ENCODE measurements around the gene FOCAD.

FOCAD gene

DNA sequence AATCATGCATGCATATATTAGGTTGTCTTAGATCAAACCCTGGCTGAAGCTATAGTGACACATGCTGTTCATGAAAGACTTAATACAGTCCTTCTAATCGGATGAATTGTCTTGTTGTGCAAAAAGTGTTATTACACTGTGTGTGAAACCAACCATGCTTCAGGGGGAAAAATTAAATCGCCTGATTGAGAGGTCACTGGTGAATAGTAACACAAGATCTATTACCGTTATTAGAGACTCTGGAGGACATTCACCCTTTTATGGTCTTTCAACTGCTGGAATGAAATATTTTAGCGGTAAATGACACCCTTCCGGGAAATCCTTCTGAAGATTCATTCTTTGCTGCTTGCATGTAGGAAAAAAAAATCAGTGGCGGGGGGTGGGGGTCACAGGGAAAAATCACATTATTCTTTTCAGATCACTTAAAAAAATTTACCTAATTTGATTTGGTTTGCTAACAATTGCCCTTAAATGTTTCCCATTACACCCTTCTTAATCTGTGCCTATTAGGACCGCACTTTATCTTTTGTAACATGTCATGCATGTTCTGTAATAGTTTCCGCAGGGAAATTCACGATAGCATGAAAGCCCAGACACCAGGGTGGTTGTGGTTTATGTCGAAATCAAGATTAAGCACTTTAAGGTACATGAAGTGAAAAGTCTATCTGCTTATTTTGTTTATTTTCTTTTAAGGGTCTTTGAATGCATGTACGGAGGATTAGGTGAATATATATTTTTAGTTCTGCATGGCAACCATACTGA, 120.6 kb downstream of the FOCAD start:
- DNase-seq = no peak

DNA sequence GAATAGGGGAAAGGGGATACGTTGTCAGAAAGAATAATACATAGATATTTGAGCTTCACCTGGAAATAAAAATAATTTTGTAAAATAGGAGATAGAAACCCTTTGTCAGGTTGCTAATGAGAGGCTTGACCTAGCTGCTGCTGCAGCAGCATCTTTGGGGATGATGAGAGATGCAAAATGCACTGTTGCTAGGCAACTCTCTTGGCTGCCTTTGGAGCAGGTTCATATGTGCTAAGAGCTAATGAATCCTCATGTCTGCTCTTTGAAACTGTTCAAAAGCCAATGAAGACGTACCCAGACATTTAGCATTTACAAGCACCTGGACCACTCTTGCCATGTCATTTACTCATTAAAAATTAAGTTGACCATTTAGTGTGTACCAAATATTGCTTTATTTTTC, 121.7 kb downstream of the FOCAD start:
- DNase-seq = no peak

DNA sequence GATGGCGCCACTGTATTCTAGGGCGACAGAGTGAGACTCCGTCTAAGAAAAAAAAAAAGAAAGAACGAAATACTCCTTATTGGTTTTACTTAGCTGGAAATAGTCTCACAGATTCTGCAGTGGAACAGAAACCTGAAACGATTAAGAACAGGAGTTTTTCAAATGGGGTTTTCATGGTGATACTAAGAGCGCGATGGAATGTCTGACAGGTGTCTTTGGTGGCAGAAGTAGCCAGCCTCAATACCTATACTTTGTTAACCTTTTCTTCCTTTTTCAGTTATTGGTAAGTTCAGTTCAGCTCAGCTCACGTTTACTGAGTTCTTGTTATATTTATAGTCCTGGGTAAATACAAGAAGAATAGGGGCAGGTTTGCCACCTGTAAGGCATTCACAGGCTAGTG, 123.9 kb downstream of the FOCAD start:
- no peak for DNase-seq

DNA sequence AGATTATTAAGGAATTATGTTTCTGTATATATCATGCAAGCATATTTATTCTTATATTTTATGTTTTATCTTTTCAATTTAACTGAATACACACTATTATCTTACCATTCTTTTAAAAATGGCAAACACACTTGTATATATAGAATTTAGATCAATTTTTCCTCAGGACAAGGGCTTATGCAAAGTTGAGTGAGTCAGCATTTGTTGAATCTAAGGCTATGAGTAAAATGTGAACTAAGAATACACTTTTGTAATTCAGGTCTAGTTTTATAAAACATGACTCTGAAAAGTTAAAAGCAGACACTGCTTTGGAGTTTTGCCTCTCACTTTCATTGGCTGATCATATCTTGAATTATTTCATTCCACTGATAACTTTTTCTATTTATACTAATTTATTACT, 127.8 kb downstream of the FOCAD start:
- no peak for DNase-seq

DNA sequence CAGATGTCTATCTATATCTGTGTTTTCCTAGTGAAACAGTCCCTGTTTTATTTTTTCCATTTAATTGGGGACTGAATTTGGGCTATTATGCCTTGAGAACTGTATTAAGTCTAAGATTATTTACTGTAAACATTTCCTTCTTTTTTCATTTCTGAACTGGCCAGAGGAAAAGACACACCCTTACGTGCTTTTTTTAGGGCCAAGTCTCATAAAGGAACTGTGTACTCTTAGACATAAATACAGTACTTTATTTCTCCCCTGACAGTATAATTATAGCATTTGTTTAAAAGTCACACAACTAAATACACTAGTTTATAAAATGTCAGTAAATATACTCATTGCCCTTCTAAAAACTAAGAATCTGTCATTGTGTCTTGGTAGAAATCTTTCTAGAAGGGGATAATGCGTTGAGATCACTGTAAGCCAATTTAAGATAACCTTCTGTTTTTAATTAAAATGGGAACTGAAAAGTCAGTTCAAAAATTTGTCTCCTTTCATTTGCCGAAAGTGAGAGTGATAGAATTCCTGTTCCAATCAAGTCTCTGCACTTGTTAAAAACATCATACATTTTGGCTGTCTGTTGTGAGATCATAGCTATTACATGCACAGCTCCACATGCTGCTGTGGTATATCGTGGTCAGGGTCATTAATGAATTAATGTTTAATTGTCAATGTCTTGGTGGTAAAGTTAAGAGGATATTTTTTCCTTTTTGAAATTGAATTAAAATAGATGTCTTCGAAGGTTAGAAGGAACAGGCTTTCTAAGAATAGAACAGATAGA, 132.1 kb downstream of the FOCAD start:
- no peak for DNase-seq

DNA sequence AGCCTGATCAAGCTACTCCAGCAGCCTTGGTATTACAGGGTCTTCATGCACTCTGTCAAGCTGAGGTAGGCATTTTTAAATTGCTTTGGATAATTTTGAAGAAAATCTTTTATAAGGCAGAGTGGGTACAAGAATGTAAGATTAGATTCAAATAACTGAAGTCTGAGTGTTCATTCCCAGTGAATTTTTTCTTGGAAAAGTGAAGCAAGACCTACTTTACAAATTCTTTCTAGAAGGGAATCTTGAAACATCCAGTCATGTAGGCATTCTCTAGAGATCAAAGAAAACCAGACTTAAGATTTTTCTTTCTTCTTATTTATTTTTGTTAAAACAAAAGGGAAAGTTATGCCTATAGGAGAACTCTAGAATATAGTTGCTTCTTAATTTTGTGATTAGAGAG, 139.0 kb downstream of the FOCAD start:
- no peak for DNase-seq

DNA sequence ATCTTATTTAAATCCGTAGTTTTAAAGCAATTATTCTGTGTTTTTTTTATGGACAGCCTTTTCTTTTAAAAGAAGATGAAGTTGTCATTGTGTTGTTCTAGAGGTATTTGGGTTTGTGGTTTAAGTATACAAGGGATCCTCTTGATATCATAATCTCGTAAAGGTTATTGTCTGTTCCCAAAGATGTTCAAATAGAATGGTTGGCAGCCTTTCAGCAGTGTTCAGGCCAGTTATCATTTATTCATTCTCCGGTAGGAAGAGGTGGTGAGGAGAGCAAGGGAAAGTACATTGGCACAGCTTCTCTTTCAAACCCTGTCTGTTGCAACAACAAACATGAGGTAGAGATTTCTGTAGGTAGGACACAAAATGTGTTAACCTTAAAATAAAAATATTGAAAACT, 147.0 kb downstream of the FOCAD start:
- no peak for DNase-seq

DNA sequence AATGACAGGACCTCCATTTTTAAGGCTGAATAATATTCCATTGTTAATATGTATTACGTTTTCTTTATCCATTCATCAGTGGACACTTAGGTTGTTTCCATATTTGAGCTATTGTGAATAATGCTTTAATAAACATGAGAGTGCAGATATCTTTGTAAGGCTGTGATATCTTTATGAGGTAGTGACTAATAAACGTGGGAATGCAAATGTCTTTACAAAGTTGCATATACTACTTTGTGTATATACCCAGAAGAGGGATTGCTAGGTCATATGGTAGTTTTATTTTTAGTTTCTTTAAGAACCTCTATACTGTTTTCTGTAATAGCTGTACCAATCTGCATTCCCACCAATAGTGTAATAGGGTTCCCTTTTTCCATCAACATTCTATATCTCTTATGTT, 148.7 kb downstream of the FOCAD start:
- DNase-seq = no peak

DNA sequence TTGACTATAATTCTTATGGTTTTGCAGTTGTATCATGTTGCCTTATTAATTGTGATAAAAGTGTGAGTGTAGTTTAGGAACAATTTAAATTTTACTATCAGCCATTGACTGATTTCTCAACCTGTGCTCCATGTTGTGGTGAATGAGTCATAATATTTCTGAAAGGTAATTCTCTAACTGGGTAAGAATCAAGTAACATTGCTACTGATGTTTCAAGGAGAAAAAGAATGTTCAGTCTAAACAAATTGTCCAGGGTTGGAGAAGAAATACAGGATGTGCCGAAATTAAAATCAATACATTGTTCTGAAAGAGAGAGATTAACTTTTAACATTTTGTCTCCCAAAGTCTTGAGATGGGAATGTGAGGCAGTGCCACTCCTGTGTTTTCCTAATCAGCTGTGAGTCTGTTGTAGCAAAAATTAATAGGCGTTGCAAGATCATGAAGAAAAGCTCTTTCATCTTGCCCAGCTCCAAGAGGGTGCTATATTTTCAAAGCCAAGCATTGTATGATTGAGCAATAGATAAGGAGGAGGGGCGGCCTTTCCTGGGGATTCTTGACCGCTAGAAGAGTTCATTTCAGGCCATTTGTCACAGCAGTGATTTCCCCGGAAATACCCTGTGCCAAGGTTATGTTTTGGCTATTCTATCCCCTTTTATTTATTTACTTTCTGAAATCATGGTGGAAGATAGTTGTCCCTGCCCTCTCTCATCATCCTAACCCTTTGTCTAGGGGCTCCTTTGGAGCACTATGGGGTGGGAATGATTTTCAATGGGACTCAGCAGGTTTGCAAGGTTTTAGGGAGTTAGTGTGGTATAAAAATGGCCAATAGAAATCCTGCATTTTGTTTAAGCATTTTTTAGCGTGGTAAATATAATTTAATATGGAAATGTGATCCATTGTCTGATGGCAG, 151.6 kb downstream of the FOCAD start:
- no peak for DNase-seq

DNA sequence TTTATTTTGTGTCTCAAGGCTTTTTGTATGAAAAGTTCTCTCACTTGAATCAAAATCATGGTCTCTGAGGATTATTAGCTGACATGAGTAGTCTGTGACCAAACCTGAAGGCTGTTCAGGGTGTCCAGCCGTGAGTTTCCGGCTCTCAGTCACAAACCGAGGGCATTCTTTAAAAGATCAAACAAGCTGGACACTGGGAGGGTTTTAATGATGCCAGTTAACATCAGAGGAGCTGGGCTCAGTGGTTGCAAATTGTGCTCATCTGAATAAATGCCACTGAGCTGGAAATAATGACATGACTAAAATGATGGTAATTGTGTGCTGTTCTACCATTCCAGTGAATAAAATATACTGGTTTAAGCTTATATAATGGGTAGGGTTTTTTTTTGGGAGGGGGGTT, 153.1 kb downstream of the FOCAD start:
- no peak for DNase-seq

DNA sequence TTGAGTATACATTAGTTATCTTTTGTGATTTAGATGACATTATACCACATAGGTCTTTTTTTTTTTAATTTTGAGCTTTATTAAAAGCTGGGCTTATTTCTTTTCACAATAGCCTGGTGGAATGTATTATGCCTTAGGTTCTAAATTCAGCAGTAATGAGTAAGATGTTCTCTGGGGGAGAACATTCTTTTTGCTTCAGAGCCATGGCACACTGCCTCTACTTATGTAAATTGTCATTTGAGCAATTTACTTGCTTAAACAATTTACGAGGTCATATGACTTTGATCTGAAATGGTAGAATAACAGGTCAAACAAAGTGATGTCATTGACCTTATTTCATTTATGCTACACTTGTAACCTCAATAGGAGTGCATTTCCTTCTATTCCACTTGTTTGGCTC, 154.2 kb downstream of the FOCAD start:
- DNase-seq = no peak

DNA sequence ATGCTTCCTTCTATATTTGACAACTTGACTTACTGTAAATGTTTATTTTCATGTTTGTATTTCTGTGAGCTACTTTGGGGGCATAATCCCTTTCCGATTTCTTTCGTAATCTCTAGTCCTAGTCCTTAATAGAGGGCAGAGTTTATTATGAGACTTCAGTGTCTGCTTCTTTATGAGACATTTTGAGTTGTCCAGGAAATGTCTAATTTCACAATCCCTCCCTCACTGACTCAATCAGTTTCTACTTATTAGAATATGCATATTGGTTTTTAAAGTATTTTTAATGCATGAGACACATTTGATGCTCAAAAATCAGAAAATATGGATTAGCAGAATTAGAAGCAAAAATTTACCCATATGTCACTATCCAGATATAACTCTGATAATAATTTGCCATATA, 160.9 kb downstream of the FOCAD start:
- DNase-seq = no peak

DNA sequence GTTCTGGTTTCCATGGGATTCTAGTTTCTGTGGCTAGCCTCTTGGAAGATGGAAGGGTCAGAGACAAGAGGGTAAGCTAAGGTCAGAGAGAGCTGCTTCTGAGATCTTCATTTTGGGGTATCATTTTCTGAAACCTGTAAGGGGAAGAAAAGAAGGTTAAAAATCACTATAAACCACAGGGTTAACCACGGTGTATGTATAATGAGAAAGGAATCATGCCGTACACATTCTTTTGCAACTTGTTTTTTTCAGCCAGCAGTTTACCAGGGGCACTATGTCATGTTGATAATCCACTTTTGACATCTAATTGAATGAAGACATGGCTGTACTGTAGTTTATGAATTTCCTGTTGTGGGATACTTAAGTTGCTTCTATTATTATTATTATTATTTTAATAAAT, 164.4 kb downstream of the FOCAD start:
- no peak for DNase-seq

DNA sequence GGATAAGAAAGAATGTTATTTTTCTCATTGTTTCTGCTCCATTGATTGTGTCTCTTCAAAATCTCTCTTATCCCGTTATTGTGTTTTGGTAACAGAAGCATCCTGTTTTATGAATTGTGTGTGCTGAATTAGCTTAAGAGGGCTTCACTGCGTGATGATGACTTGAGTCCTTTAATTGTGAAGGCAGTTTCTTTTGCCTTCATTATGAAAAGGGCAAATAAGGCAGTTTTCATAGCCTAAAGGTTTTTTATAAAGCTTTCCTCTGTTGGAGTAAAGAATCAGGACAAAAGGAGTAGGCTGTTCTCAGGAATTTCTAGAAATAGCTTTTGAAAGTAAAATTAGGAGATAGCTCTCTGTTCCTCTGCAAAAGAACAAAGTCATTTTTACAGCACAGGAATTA, 169.8 kb downstream of the FOCAD start:
- DNase-seq = no peak

DNA sequence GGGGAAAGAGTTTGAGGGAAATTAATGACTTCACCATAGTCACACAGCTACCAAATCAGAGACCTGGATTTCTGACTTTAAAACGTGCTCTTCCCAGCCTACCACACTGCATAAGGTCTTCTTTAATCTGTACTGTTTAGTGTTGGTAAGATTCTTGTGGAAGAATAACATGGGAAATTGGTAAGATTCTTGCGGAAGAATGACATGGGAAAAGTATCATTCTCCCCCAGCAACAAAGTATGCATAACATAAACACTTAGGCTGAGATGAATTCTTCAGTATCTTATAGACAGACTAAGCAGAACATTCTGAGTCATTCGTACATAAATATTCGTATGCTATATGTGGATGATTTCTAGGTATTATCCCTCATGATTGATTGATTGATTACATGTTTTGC, 170.4 kb downstream of the FOCAD start:
- no peak for DNase-seq

DNA sequence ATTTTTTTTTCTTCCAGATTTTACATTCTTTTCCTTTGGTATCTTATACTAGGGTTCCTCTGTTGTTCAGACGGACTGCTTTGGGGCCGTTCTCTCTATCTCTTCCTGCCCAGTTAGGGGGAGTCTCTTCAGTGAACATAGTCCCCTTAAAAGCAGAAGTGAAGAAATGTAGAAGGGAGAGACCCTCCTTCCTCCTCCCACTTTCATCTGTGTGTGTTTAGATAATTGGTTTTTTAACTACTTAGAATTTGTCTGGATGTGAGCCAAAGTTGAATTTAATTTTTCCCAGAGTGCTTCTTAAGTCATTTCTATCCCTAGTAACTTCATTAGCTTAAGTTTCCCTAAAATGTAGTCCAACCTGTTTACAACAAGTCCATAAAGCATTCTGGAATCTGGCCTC, 179.9 kb downstream of the FOCAD start:
- no peak for DNase-seq

DNA sequence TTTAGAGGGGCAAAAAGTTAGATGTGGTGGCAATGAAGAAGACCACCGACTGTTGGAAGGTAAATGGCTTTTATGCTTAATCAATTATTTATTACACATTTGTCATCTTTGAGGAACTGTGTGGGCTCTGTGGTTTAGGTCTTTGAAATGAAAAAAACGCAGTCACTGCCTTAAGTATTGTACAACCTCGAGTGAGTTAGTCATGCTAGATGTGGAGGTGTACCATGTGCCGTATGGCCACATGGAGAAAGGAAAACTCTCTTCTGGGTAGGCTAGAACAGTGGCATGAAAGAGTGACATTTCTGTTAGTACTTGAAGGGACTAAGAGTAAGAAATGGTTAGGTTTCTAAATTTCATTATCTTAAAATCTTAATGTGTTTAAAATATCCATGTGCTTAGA, 181.3 kb downstream of the FOCAD start:
- no peak for DNase-seq

DNA sequence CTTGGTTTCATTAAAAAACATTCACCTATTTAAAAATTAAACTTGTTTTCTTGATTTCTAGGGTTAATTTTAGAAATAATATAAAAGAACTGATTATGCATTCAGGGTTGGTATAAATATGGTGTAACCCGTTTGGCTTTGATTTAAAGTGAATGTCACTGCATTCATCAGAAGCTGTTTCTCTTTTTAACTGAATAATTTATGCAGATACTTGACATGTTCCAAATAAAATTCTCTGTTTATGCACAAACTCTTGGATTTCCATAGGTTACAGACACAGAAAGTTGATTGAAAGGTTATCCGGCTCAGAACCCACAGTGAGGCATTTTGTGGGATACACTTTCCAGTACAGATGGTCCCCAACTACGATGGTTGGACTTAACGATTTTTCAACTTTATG, 186.1 kb downstream of the FOCAD start:
- no peak for DNase-seq

DNA sequence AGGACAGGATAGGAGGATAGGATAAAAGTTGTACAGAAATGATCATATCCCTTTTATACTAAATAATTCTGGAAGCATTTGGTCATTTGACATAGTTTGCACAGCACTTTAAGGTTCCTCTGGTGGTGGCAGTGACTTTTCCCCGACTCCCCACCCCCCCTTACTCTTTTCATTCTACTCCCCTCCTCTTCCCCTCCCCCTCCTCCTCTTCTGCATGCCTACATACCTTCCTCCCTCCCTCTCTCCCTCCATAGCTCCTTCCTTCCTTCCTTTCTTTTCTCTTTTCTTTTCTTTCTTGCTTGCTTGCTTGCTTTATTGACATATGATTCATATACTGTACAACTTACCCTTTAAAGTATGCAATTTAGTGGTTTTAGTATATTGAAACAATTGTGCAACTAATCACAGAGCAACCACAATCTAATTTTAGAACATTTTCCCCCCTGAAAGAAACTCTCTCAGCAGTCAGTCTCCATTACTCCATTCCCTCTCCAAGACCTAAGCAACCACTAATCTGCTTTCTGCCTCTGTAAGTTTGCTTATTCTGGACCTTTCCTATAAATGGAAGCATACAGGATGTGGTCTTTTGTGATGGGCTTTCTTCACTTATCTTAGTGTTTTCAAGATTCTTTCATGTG, 188.4 kb downstream of the FOCAD start:
- DNase-seq = no peak

DNA sequence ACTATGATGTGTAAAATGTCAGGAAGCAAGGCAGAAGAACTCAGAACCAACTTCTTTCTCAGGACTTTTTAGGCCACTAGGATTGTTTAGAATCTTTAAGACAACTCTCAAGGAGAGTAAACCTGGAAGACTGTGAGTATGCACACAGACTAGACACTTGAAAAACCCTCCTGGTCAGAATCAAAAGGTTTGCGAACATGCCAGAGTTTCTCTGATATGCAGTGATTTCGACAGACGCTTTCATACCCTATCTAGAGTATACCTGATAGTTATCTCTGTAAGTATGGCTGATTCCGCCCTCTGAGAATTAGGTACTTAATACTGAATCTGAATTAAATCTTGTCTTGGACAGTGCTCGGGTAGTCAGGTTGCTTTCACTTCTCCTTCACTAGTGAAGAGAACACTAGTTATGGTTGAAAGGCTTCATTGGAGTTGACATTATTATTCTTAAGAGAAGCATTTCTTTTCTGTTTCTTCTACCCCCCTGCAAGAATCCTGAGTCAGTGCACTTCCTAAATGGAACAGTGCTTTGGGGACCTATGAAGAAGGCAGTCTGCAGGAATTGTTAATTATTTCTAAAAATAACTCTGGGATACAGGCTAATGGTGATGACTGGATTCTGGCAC, 189.3 kb downstream of the FOCAD start:
- DNase-seq = no peak

DNA sequence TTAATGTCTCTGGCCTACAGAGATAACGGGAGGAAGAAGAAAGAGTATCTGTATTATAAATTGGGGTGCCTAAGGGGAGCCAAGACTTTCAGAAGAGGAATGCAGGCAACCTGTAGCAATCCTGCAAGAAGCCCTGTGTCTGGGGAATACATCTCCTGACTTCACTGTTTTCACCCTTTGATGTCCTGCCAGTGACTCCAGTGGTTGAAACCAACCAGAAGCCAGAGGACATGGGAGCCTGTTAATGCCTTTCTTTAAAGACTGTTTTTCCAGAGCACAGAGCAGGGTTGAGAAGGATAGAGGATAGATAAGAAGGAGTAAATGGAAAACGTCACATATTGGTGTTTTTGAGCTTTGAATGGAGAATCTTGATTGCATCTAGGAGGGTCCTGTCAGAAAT, 196.2 kb downstream of the FOCAD start:
- DNase-seq = no peak

DNA sequence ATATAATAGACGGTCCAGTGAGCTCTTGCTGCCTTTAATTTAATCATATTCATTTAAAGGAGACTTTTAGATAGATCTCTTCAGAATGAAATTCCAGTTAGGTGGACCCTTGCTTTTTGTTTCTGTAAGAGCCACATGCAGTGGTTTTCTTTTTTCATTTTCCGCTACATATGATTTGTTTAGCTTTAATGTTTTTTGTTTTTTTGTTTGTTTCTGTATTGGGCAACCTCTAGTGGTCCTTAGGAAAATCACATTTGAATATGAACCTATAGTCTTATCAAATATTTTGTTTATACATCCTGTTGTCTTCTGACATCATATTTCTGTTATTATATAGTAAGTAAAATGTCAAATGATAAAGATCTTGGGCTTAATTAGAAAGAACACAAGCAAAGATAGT, 196.6 kb downstream of the FOCAD start:
- no peak for DNase-seq

Measured in NCI-H2029 treated with DMSO at 0.1 percent for 48 hours (cell line).